Upper lobe of left lung (tissue), 6 donors: ENCODE measurements around the gene PZP. TPM values are rescaled to one million over a fixed set of nuclear protein-coding genes. Genes with fewer than 3 reads are reported as not detected.
"Not testable (repeated sequence)": the region's sequence is repeated elsewhere in the genome, so short reads cannot be mapped to it uniquely, and the experiment has no call there.

Source experiments
- ATAC-seq, 2 donors: fragments of 200-7000 bp; cut with Tn5 transposase; one replicate each; pipeline ENCODE4 v1.9.1; 2022; ENCODE audit warnings: mild to moderate bottlenecking in 2 of 2, moderate library complexity in 2 of 2; ENCODE audit not compliant: low FRiP score in 2 of 2
- DNase-seq, 2 donors: peaks; one replicate each; pipeline ENCODE4 v3.0.0-alpha.2; 2019 to 2020
- H3K27ac ChIP-seq, 4 donors: fragments of 200-600 bp; sonication (generic); one replicate each; pipeline ENCODE4 v1.5.1; 2016 to 2019
- H3K27me3 ChIP-seq, 4 donors: fragments of 200-600 bp; sonication (generic); one replicate each; pipeline ENCODE4 v1.5.1; 2017 to 2019
- H3K36me3 ChIP-seq, 4 donors: fragments of 200-600 bp; sonication (generic); one replicate each; pipeline ENCODE4 v1.5.1; 2016 to 2019
- H3K4me1 ChIP-seq, 4 donors: fragments of 200-600 bp; sonication (generic); one replicate each; pipeline ENCODE4 v1.5.1; 2018 to 2019
- H3K4me3 ChIP-seq, 4 donors: fragments of 200-600 bp; sonication (generic); one replicate each; pipeline ENCODE4 v1.5.1; 2017 to 2019; ENCODE audit warnings: mild to moderate bottlenecking in 2 of 4, moderate library complexity in 1 of 4
- H3K9me3 ChIP-seq, 4 donors: fragments of 200-600 bp; sonication (generic); one replicate each; pipeline ENCODE4 v1.5.1; 2018 to 2019
- CTCF ChIP-seq, 6 experiments: fragments of 450-650 bp in 4 of 6; fragments of 200-600 bp in 2 of 6; sonication (generic) in 2 of 6; IDR thresholded peaks; one replicate each; pipeline ENCODE4 v1.5.1; 2016 to 2019; ENCODE audit warnings: antibody characterized with exemption in 6 of 6
- EP300 ChIP-seq, 4 donors: sonication (generic); formaldehyde crosslinking; IDR thresholded peaks; one replicate each; pipeline ENCODE4 v1.5.1; 2017; ENCODE audit warnings: antibody characterized with exemption in 4 of 4, control low read depth in 2 of 4
- POLR2A ChIP-seq, 4 donors: fragments of 450-650 bp; IDR thresholded peaks; one replicate each; pipeline ENCODE4 v1.5.1; 2016 to 2017; ENCODE audit warnings: antibody characterized with exemption in 4 of 4, mild to moderate bottlenecking in 2 of 4
- POLR2AphosphoS5 ChIP-seq, 2 donors: sonication (generic); formaldehyde crosslinking; IDR thresholded peaks; one replicate each; pipeline ENCODE4 v1.5.1; 2017; ENCODE audit warnings: antibody characterized with exemption in 2 of 2
- WGBS, 2 donors: methylation state at CpG; one replicate each; pipeline ENCODE4 v1.1.5; 2017 to 2018; 5-methylcytosine and 5-hydroxymethylcytosine counted together
- total RNA-seq, 6 donors: library from RNA; depleted of rRNA in 4 of 6; stranded (reverse); fragments of >200 nt in 4 of 6; gene quantifications; one replicate each; pipeline versions ENCODE4 v1.1.0 to v1.2.1, GENCODE V29; 2016 to 2021
- donor health status: DM: no; HTN: no; CAD: no; lungs with moderate emphysema.
- donor health status: DM: no; HTN: yes; CAD: no; lungs with severe emphysema.

Gene PZP
- 1 to 10 TPM; 1.3 to 7.3 (median 2.0) TPM for total RNA-seq

GRCh38 chr12:9208229-9208628 lies at the start of gene PZP:
PZP (minus strand) TSS chr12:9208395; CDS start chr12:9208341, 54 bp downstream.
- Histone ChIP-seq H3K4me1 (no peaks in the 10 kb centered on the region), H3K36me3 (no peaks in the 10 kb centered on the region), H3K4me3 (no peak within 1 kb of the TSS), H3K27ac (no peak within 1 kb of the TSS), H3K27me3 (no peaks in the 10 kb centered on the region), H3K9me3 (no peaks in the 10 kb centered on the region)
- TF ChIP-seq POLR2AphosphoS5 (IDR thresholded peaks at IDR 0.05) (no peak), EP300 (IDR thresholded peaks at IDR 0.05) (no peak)
- no peak for DNase-seq
- 89 to 99% methylated on average over 3 of the region's 3 CpGs for WGBS, 2 donors
- no peak for ATAC-seq

DNA sequence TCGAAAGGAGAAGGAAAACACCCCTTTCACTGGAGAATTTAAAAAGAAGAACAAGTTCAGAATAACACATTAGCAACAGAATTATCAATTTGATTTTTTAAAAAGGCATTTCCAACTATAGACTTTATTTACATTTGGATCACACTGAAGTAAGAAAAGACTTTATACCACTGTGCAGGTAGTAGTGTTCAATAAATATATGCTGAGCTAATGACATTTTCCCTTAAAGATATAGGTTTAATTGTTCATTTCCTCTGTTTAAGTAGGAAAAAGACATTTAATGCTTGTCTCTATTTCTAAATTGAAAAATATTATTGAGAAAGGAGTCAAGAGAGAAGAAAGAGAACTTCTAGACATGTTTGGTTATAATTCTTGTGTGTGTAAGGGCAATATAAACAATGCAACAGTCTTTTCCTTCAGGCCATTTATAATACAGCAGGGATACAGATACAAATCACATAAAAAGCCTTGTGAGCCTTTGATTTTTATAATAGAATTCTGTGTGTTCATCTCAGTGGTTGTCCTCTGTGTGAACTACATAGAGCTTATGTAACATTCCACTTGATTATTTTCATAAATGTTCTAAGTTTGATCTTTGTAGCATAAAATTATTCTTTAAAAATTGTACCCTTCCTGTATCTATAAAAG lies 48.7 kb upstream of the PZP start:
- DNase-seq (no peak), ATAC-seq (no peak)
- WGBS, 2 donors = 64 to 72% methylated on average over 1 of the region's 1 CpG
- Histone ChIP-seq H3K27ac (no peak overlapping the region), H3K4me1 (peaks cover 0 to 6% (median 0%) of the 10 kb centered on the region in 4 donors), H3K4me3 (no peak overlapping the region), H3K9me3 (no peaks in the 10 kb centered on the region), H3K27me3 (no peaks in the 10 kb centered on the region), H3K36me3 (no peaks in the 10 kb centered on the region)
- TF ChIP-seq POLR2A (IDR thresholded peaks at IDR 0.05) (no peak), CTCF (IDR thresholded peaks at IDR 0.05) (no peak), EP300 (IDR thresholded peaks at IDR 0.05) (no peak)

- TF ChIP-seq POLR2AphosphoS5 (IDR thresholded peaks at IDR 0.05) = no peak
- no peak for TF ChIP-seq CTCF (IDR thresholded peaks at IDR 0.05)
- no peak for TF ChIP-seq POLR2A (IDR thresholded peaks at IDR 0.05)
- TF ChIP-seq EP300 (IDR thresholded peaks at IDR 0.05) = no peak
- ATAC-seq (no peak), DNase-seq (no peak)
- Histone ChIP-seq H3K27ac (no peak overlapping the region), H3K4me1 (peaks cover 0 to 6% (median 0%) of the 10 kb centered on the region in 4 donors), H3K27me3 (no peaks in the 10 kb centered on the region), H3K4me3 (no peak overlapping the region), H3K9me3 (no peaks in the 10 kb centered on the region), H3K36me3 (no peaks in the 10 kb centered on the region)
These were observed 48.1 kb upstream of the PZP start for GRCh38 chr12:9256341-9256740.

GRCh38 chr12:9255837-9256236 lies 47.6 kb upstream of the PZP start:
- ATAC-seq (no peak), DNase-seq (no peak)
- Histone ChIP-seq H3K27ac (no peak overlapping the region), H3K36me3 (no peaks in the 10 kb centered on the region), H3K4me3 (no peak overlapping the region), H3K9me3 (no peaks in the 10 kb centered on the region), H3K27me3 (no peaks in the 10 kb centered on the region), H3K4me1 (peaks cover 0 to 6% (median 0%) of the 10 kb centered on the region in 4 donors)
- no peak for TF ChIP-seq POLR2AphosphoS5 (IDR thresholded peaks at IDR 0.05)
- WGBS, 2 donors = 36 to 49% methylated on average over 2 of the region's 2 CpGs

DNA sequence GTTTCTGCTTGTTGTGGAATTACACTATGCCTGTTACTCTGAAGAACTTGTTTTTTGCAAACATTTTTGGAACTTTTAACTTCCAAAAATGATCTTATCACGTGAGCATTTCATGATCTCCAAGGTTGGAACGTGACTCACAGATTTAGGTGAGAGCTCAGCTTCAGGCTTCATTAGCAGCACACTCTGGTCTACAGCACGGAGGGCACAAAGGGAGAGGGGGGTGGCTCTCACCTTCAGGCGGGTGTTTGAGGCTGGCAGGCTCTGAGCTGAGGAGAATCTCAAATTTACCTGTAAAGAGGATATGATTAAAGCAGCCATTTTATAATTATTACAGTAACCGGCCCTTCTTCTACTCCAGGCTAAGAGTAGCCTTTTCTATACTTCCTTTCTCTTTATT lies 45.3 kb upstream of the PZP start:
- no peaks in the 10 kb centered on the region for H3K9me3 ChIP-seq
- TF ChIP-seq EP300 (IDR thresholded peaks at IDR 0.05) (no peak), CTCF (IDR thresholded peaks at IDR 0.05) (no peak), POLR2A (IDR thresholded peaks at IDR 0.05) (no peak), POLR2AphosphoS5 (IDR thresholded peaks at IDR 0.05) (no peak)
- no peak for DNase-seq

DNA sequence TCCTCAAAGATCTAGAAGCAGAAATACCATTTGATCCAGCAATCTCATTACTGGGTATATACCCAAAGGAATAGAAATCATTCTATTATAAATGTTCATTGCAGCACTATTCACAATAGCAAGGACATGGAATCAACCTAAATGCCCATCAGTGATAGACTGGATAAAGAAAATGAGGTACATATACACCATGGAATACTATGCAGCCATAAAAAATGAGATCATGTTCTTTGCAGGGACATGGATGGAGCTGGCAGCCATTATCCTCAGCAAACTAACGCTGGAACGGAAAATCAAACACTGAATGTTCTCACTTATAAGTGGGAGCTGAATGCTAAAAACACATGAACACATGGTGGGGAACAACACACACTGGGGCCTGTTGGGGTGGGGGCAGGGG lies 44.6 kb upstream of the PZP start:
- DNase-seq, H3K27ac ChIP-seq, H3K36me3 ChIP-seq, H3K4me3 ChIP-seq, H3K9me3 ChIP-seq, H3K27me3 ChIP-seq, ATAC-seq, H3K4me1 ChIP-seq: not testable (repeated sequence)
- WGBS, 2 donors = 81 to 97% methylated on average over 2 of the region's 2 CpGs

More for the DNA sequence above, 45.3 kb upstream of the PZP start:
- H3K4me1 ChIP-seq = peaks cover 0 to 6% (median 0%) of the 10 kb centered on the region in 4 donors
- ATAC-seq = no peak
- no peak overlapping the region for H3K4me3 ChIP-seq
- H3K27ac ChIP-seq = no peak overlapping the region
- no peaks in the 10 kb centered on the region for H3K27me3 ChIP-seq
- WGBS, 2 donors = 44 to 66% methylated on average over 5 of the region's 5 CpGs
- H3K36me3 ChIP-seq = no peaks in the 10 kb centered on the region
